ENCODE measurements around the gene SRMS.
A peak's percentile ranks its signal among the peaks of the same experiment; 100 is the strongest.

The SRMS gene

DNA sequence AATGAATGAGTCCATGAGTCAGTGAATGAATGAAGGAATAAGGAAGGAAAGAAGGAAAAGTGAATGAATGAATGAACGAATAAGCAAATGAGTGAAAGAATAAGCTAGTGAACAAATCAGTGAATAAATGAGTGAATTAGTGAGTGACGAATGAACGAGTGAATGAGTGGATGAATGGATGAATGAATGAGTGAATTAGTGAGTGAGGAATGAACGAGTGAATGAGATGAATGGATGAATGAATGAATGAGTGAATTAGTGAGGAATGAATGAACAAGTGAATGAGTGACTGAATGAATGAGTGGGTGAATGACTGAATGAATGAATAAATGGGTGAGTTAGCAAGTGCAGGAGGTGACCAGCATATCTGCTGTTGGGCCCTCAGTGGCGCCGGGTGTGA lies 3.8 kb downstream of the SRMS start:
- H3K4me3 ChIP-seq (ENCODE audit: low read length in 2 of 2) = no peak overlapping the region
- H3K27me3 ChIP-seq (ENCODE audit: control insufficient read depth in 3 of 3, insufficient read depth in 3 of 3, low read depth in 1 of 3, low read length in 3 of 3) = peaks cover 0 to 65% (median 1%) of the 10 kb centered on the region in 3 experiments
- H3K4me1 ChIP-seq (ENCODE audit: control insufficient read depth in 2 of 2, insufficient read depth in 1 of 2, low read depth in 1 of 2, low read length in 2 of 2) = peaks cover 0 to 9% of the 10 kb centered on the region in 2 donors
- no peak overlapping the region for H3K18ac ChIP-seq (ENCODE audit: low read length)
- H2BK5ac ChIP-seq (ENCODE audit: low read length) = no peak overlapping the region
- no peak overlapping the region for H2BK12ac ChIP-seq (ENCODE audit: low read length)
- no peak overlapping the region for H3K27ac ChIP-seq (replicated peaks; ENCODE audit: low read length)
- no peaks in the 10 kb centered on the region for H3K79me1 ChIP-seq (ENCODE audit: low read depth, low read length)
- H3K9me3 ChIP-seq (replicated peaks in 1 of 2; ENCODE audit: control insufficient read depth in 2 of 2, insufficient read depth in 1 of 2, low read depth in 1 of 2, low read length in 2 of 2) = no peaks in the 10 kb centered on the region
- H3K36me3 ChIP-seq (replicated peaks in 1 of 2; ENCODE audit: control insufficient read depth in 2 of 2, insufficient read depth in 2 of 2, low read length in 2 of 2) = no peaks in the 10 kb centered on the region
- H3K14ac ChIP-seq (ENCODE audit: low read length) = no peak overlapping the region
- no peak overlapping the region for H4K91ac ChIP-seq (ENCODE audit: low read depth, low read length, poor library complexity)
- H2AFZ ChIP-seq (ENCODE audit: low read length) = no peak overlapping the region
- no peak overlapping the region for H3K23ac ChIP-seq (ENCODE audit: low read depth, low read length, poor library complexity)
- no peak overlapping the region for H3K4me2 ChIP-seq (ENCODE audit: insufficient read depth, low read length, poor library complexity, severe bottlenecking)
- WGBS, 2 donors (ENCODE audit: extremely low coverage in 2 of 2, insufficient read length in 2 of 2, insufficient replicate concordance in 1 of 2) = 100% methylated on average over 3 to 4 of the region's 6 CpGs
- H3K9ac ChIP-seq (ENCODE audit: low read depth, low read length, poor library complexity) = no peak overlapping the region
- no peak overlapping the region for H2AK5ac ChIP-seq (ENCODE audit: low read depth, low read length)
- no peak overlapping the region for H2BK15ac ChIP-seq (ENCODE audit: low read length)
- H2BK120ac ChIP-seq (ENCODE audit: low read depth, low read length) = no peak overlapping the region
- H3K4ac ChIP-seq (ENCODE audit: low read length) = no peak overlapping the region
- no peak overlapping the region for H4K8ac ChIP-seq (ENCODE audit: low read depth, low read length)
- DNase-seq (ENCODE audit: low spot score) = no peak

GRCh38 chr20:63543131-63543530 lies 4.4 kb downstream of the SRMS start:
- Histone ChIP-seq H4K8ac (ENCODE audit: low read depth, low read length) (no peak overlapping the region), H2BK5ac (ENCODE audit: low read length) (no peak overlapping the region), H3K4ac (ENCODE audit: low read length) (peak overlapping the region; percentile 37), H3K9me3 (replicated peaks in 1 of 2; ENCODE audit: control insufficient read depth in 2 of 2, insufficient read depth in 1 of 2, low read depth in 1 of 2, low read length in 2 of 2) (no peaks in the 10 kb centered on the region), H3K4me2 (ENCODE audit: insufficient read depth, low read length, poor library complexity, severe bottlenecking) (no peak overlapping the region), H3K36me3 (replicated peaks in 1 of 2; ENCODE audit: control insufficient read depth in 2 of 2, insufficient read depth in 2 of 2, low read length in 2 of 2) (no peaks in the 10 kb centered on the region), H3K23ac (ENCODE audit: low read depth, low read length, poor library complexity) (peak overlapping the region; percentile 65), H3K4me3 (ENCODE audit: low read length in 2 of 2) (no peak overlapping the region), H2BK15ac (ENCODE audit: low read length) (no peak overlapping the region), H2AFZ (ENCODE audit: low read length) (no peak overlapping the region), H2BK120ac (ENCODE audit: low read depth, low read length) (no peak overlapping the region), H3K27me3 (ENCODE audit: control insufficient read depth in 3 of 3, insufficient read depth in 3 of 3, low read depth in 1 of 3, low read length in 3 of 3) (peaks cover 0 to 59% (median 1%) of the 10 kb centered on the region in 3 experiments), H2BK12ac (ENCODE audit: low read length) (no peak overlapping the region), H3K9ac (ENCODE audit: low read depth, low read length, poor library complexity) (no peak overlapping the region), H3K14ac (ENCODE audit: low read length) (no peak overlapping the region), H3K4me1 (ENCODE audit: control insufficient read depth in 2 of 2, insufficient read depth in 1 of 2, low read depth in 1 of 2, low read length in 2 of 2) (peaks cover 0 to 8% of the 10 kb centered on the region in 2 donors), H3K18ac (ENCODE audit: low read length) (peak overlapping the region; percentile 28), H2AK5ac (ENCODE audit: low read depth, low read length) (peak overlapping the region; percentile 52), H3K79me1 (ENCODE audit: low read depth, low read length) (no peaks in the 10 kb centered on the region), H3K27ac (replicated peaks; ENCODE audit: low read length) (no peak overlapping the region), H4K91ac (ENCODE audit: low read depth, low read length, poor library complexity) (no peak overlapping the region)
- DNase-seq (ENCODE audit: low spot score) = no peak
- WGBS, 2 donors (ENCODE audit: extremely low coverage in 2 of 2, insufficient read length in 2 of 2, insufficient replicate concordance in 1 of 2) = no CpG with 5 or more reads among the region's 10 CpGs

DNA sequence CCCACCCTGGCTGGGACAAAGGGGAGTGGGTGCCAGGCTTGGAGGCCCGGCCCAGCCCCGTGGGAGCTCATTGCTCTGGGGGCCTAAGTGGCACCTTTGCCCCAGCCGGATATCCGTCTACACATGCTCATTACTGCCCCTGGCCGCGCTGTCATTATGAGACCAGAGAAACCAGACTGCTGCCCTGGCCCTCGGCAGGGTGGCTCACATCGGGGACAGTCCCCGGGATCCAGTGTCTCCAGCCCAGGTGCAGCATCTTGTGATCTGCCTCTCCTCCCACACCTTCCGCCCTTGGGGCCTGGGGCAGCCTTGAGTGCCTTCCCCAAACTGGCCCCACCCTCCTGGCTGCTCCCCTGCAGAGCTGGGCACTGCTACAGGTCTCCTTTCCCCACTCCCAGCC lies 4.9 kb downstream of the SRMS start:
- Histone ChIP-seq H2BK120ac (ENCODE audit: low read depth, low read length) (no peak overlapping the region), H3K4me3 (ENCODE audit: low read length in 2 of 2) (no peak overlapping the region), H3K23ac (ENCODE audit: low read depth, low read length, poor library complexity) (peak overlapping the region; percentile 65), H3K27ac (replicated peaks; ENCODE audit: low read length) (no peak overlapping the region), H2BK12ac (ENCODE audit: low read length) (peak overlapping the region; percentile 22), H3K4me2 (ENCODE audit: insufficient read depth, low read length, poor library complexity, severe bottlenecking) (no peak overlapping the region), H2AK5ac (ENCODE audit: low read depth, low read length) (peak overlapping the region; percentile 52), H3K18ac (ENCODE audit: low read length) (peak overlapping the region; percentile 28), H3K27me3 (ENCODE audit: control insufficient read depth in 3 of 3, insufficient read depth in 3 of 3, low read depth in 1 of 3, low read length in 3 of 3) (peaks cover 0 to 54% (median 1%) of the 10 kb centered on the region in 3 experiments), H4K91ac (ENCODE audit: low read depth, low read length, poor library complexity) (no peak overlapping the region), H3K9ac (ENCODE audit: low read depth, low read length, poor library complexity) (no peak overlapping the region), H3K79me1 (ENCODE audit: low read depth, low read length) (no peaks in the 10 kb centered on the region), H3K4ac (ENCODE audit: low read length) (peak overlapping the region; percentile 37), H3K4me1 (ENCODE audit: control insufficient read depth in 2 of 2, insufficient read depth in 1 of 2, low read depth in 1 of 2, low read length in 2 of 2) (peaks cover 1 to 8% of the 10 kb centered on the region in 2 donors), H2AFZ (ENCODE audit: low read length) (no peak overlapping the region), H3K36me3 (replicated peaks in 1 of 2; ENCODE audit: control insufficient read depth in 2 of 2, insufficient read depth in 2 of 2, low read length in 2 of 2) (no peaks in the 10 kb centered on the region), H3K9me3 (replicated peaks in 1 of 2; ENCODE audit: control insufficient read depth in 2 of 2, insufficient read depth in 1 of 2, low read depth in 1 of 2, low read length in 2 of 2) (no peaks in the 10 kb centered on the region), H4K8ac (ENCODE audit: low read depth, low read length) (no peak overlapping the region), H2BK15ac (ENCODE audit: low read length) (no peak overlapping the region), H3K14ac (ENCODE audit: low read length) (no peak overlapping the region), H2BK5ac (ENCODE audit: low read length) (no peak overlapping the region)
- no CpG with 5 or more reads among the region's 10 CpGs for WGBS, 2 donors (ENCODE audit: extremely low coverage in 2 of 2, insufficient read length in 2 of 2, insufficient replicate concordance in 1 of 2)
- no peak for DNase-seq (ENCODE audit: low spot score)

DNA sequence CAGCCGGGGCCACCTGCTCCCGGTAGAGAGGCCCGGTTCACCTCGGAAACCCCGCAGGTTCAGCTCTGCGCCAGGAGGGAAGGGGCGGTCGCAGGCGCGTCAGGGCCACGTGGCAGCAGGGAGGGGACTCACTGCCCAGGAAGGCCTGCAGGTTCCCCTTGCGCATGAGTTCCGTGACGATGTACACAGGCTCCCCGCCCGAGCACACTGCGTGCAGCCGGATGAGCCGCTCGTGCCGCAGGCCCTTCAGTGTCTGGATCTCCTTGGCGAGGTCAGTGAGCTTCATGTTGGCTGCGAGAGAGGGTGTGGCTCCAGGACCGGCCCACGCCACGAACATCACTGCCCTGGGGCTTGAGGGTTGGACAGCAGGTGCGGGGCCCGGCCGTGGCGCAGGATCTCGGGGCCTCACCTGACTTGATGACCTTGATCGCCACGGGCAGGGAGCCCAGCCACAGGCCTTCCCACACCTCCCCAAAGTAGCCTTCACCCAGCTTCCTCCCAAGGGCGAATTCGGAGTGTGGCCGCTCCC lies 5.5 kb downstream of the SRMS start:
- Histone ChIP-seq H3K23ac (ENCODE audit: low read depth, low read length, poor library complexity) (peak overlapping the region; percentile 68), H2BK120ac (ENCODE audit: low read depth, low read length) (peak overlapping the region; percentile 76), H3K9me3 (replicated peaks in 1 of 2; ENCODE audit: control insufficient read depth in 2 of 2, insufficient read depth in 1 of 2, low read depth in 1 of 2, low read length in 2 of 2) (no peaks in the 10 kb centered on the region), H3K27me3 (ENCODE audit: control insufficient read depth in 3 of 3, insufficient read depth in 3 of 3, low read depth in 1 of 3, low read length in 3 of 3) (peaks cover 0 to 49% (median under 1%) of the 10 kb centered on the region in 3 experiments), H4K91ac (ENCODE audit: low read depth, low read length, poor library complexity) (no peak overlapping the region), H3K36me3 (replicated peaks in 1 of 2; ENCODE audit: control insufficient read depth in 2 of 2, insufficient read depth in 2 of 2, low read length in 2 of 2) (no peaks in the 10 kb centered on the region), H3K4me1 (ENCODE audit: control insufficient read depth in 2 of 2, insufficient read depth in 1 of 2, low read depth in 1 of 2, low read length in 2 of 2) (peaks cover 3 to 10% of the 10 kb centered on the region in 2 donors), H3K4me2 (ENCODE audit: insufficient read depth, low read length, poor library complexity, severe bottlenecking) (no peak overlapping the region), H3K18ac (ENCODE audit: low read length) (peak overlapping the region; percentile 17), H3K79me1 (ENCODE audit: low read depth, low read length) (no peaks in the 10 kb centered on the region), H2BK15ac (ENCODE audit: low read length) (no peak overlapping the region), H3K14ac (ENCODE audit: low read length) (no peak overlapping the region), H2AK5ac (ENCODE audit: low read depth, low read length) (peak overlapping the region; percentile 68), H2BK5ac (ENCODE audit: low read length) (no peak overlapping the region), H2AFZ (ENCODE audit: low read length) (no peak overlapping the region), H2BK12ac (ENCODE audit: low read length) (peak overlapping the region; percentile 58), H3K9ac (ENCODE audit: low read depth, low read length, poor library complexity) (peak overlapping the region; percentile 44), H3K27ac (replicated peaks; ENCODE audit: low read length) (no peak overlapping the region), H3K4ac (ENCODE audit: low read length) (no peak overlapping the region), H3K4me3 (ENCODE audit: low read length in 2 of 2) (no peak overlapping the region), H4K8ac (ENCODE audit: low read depth, low read length) (no peak overlapping the region)
- no CpG with 5 or more reads among the region's 36 CpGs for WGBS, 2 donors (ENCODE audit: extremely low coverage in 2 of 2, insufficient read length in 2 of 2, insufficient replicate concordance in 1 of 2)
- DNase-seq (ENCODE audit: low spot score) = no peak
